GM19372 (cell line): ENCODE data around the gene BAX.

ENCODE experiments used
- ATAC-seq: cut with Tn5 transposase; IDR thresholded peaks from one replicate; pipeline ENCODE4 v1.9.1; 2021; ENCODE audit warnings: mild to moderate bottlenecking, low read depth, moderate library complexity; ENCODE audit not compliant: unreplicated experiment

The BAX gene

DNA sequence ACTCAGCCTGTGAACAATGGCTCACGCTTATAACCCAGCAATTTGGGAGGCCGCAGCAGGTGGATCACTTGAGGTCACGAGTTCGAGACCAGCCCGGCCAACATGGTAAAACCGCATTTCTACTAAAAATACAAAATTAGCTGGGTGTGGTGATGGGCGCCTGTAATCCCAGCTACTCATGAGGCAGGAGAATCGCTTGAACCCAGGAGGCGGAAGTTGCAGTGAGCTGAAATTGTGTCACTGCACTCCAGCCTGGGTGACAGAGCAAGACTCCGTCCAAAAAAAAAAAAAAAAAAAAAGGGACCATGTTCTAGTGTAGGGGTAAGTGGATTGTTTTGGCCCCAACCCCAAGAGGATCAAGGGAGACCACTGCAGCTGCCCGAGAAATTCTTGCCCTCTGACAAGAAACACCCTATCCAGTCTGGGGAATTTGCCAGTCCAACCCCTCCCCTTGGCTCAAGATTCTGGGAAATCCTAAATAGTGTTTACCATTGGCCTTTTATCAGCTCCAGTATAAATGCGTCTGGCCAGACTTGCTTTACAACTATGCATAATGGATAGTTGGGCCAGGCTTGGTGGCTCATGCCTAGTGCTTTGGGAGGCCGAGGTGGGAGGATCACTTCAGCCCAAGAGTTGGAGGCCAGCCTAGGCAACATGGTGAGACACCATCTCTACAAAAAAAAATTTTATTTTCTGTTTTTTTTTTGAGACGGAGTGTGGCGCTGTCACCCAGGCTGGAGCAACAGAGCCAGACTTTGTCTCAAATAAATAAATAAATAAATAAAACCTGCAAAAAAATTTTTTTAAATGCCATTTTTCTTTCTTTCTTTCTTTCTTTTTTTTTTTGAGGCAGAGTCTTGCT, 26.3 kb upstream of the BAX start:
- no peak for ATAC-seq

DNA sequence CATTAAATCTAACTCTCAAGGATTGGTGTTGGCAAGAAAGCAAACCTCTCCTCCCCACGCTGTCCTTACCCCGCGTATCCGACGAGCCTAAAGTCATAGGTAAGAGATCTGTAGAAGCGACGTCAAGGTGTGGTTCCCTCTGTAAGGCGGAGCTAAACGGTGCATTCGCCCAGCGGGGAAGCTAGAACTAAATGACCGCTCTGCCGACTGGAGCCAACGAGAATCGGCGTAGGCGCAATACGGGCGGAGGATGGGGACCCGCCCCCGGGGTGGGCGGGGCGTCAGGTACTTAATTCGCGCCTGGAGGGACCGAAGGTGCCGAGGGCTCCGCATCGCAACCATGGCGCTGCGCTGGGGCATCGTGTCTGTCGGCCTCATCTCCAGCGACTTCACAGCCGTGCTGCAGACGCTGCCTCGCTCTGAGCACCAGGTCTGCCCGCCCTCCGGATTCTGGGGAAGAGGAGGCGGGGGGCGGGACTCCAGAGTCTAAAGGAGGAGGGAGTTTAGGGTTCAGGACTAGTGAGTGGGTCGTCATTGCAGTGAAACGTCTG, 21.2 kb upstream of the BAX start, which contains the start of gene DHDH:
Gene DHDH (plus strand): TSS at position 318 of the 551 bp plus-strand sequence. CDS start 23 bp downstream, at position 341.
- ATAC-seq = peak; percentile 65

- no peak for ATAC-seq
Measured at GRCh38 chr19:48934837-48935236, 19.8 kb upstream of the BAX start.

GRCh38 chr19:48935864-48936263, 18.8 kb upstream of the BAX start:
- ATAC-seq = no peak

DNA sequence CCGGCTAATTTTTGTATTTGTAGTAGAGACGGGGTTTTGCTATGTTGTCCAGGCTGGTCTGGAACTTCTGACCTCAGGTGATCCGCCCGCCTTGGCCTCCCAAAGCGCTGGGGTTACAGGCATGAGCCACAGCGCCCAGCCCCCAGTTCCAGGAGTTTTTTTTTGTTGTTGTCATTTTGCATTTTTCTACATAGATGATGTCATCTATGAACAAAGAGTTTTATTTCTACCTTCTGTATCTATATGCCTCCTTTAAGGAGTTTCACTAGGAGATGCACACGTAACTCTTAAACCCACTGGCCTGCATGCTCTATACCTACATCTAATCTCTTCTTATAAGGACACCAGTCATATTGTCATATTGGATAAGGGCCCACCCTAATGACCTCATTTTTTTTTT, 16.4 kb upstream of the BAX start:
- no peak for ATAC-seq

DNA sequence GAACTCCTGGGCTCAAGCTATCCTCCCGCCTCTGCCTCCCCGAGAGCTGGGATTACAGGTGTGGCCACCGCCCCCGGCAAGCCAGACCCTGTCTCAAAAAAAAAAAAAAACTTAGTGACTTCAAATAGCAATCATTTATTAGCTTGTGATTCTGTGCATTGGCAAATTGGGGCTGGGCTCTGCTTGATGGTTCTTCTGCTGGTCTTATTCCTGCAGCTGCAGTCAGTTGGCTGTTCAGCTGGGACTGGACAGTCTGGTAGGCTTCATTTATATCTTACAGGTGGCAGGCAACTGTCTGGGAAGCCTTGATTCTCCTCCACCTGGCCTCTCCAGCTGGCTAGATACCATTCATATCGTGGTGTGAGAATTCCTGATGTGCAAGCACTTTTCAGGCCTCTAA, 13.8 kb upstream of the BAX start:
- no peak for ATAC-seq

DNA sequence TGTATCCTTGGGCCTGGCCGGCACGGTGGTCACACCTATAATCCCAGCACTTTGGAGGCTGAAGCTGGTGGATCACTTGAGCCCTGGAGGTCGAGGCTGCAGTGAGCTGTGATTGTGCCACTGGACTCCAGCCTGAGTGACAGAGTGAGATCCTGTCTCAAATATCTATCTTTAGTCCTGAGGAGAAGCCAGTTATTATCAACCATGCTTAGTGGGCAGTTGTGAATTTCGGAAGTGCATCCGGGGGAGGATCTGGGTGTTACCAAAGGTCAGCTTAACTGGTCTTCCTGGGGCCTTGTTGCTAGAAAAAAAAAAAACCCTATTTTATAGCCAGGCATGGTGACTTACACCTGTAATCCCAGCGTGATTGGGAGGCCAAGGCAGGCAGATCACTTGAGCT, 11.6 kb upstream of the BAX start:
- no peak for ATAC-seq

GRCh38 chr19:48945415-48945814, 9.3 kb upstream of the BAX start:
- no peak for ATAC-seq

GRCh38 chr19:48945817-48946216, 8.9 kb upstream of the BAX start:
- ATAC-seq = no peak

DNA sequence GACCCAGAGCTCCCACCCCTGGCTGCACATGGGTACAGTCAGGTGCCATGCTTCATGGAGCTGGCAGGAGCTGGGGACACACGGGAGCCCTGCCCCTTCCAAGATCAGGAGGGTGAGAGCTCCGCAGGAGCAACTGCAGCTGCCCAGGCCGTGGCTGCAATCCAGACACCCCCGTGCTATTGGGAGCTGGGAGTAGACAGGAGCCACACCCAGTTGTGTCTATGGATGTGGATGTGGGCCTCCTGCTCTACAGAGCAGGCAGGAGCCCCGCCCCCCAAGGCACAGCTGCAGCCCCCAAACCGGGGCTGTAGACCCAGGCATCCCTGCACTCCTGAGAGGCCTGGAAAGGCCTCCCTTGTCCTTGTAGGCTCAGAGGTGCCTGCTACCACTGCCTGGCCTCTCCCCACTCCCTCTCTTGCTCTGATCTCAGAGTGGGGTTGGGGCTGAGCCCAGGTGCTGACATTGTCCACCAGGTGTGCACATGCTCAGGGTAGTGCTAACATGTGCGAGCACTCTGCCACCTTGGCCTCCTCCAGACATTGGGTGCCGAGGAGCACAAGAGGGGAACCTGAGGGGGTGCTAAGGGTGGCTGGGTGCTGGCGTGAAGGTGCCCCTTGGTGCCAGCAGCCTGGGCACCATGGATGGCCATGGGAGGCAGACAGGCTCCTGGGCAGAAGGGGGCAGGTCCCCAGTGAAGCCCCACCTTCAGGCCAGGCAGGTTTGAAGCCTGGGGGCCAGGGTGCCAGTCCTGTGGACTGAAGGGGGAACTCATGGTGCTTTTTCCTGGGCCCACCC, 8.0 kb upstream of the BAX start:
- ATAC-seq = no peak

DNA sequence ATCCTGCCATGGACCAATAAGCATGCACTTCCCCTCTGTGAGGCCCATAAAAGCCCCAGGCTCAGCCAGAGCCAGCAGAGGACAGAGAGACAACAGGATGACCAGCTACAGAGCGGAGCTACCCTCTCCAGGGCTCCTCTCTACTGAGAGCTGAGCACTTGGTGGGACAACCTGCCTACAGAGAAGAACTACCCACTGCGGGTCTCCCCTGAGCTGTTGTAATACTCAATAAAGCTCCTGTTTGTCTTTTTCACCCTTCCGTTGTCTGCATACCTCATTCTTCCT, 7.5 kb upstream of the BAX start:
- no peak for ATAC-seq

- ATAC-seq = no peak
Measured at GRCh38 chr19:48950159-48950558, 4.5 kb upstream of the BAX start.

- no peak for ATAC-seq
Measured at GRCh38 chr19:48950830-48951519, 3.7 kb upstream of the BAX start.

DNA sequence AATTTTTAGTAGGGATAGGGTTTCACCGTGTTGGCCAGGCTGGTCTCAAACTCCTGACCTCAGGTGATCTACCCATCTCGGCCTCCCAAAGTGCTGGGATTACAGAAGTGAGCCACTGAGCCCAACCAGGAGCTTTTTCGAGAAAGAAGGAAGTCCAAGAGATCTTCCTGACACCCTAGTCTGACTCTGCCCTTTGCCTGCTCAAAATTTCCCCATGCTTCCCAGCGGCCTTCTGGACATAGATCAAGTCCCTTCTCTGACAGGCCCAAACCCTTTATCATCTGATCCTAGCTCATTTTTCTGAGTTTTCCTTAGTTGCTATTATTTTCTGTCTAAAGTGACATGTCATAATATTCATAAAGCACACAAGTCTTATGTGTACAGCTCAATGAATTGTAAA, 1.5 kb upstream of the BAX start:
- ATAC-seq = no peak

DNA sequence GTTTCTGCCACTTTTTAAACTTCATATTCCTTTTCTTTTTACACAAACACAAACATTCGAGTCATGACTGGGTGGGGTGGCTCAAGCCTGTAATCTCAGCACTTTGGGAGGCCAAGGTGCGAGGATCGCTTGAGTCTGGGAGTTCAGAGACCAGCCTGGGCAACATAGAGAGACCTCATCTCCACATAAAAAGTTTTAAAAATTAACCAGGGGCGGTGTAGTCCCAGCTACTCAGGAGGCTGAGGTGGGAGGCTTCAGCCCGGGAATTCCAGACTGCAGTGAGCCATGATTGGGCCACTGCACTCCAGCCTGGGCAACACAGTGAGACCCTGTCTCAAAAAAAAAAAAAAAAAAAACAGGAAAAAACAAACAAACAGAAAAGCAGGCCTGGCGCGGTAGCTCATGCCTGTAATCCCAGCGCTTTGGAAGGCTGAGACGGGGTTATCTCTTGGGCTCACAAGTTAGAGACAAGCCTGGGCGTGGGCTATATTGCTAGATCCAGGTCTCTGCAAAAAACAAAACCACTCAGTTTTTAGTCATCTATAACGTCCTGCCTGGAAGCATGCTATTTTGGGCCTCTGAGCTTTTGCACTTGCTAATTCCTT, 583 bp upstream of the BAX start:
- peak; percentile 12 for ATAC-seq

DNA sequence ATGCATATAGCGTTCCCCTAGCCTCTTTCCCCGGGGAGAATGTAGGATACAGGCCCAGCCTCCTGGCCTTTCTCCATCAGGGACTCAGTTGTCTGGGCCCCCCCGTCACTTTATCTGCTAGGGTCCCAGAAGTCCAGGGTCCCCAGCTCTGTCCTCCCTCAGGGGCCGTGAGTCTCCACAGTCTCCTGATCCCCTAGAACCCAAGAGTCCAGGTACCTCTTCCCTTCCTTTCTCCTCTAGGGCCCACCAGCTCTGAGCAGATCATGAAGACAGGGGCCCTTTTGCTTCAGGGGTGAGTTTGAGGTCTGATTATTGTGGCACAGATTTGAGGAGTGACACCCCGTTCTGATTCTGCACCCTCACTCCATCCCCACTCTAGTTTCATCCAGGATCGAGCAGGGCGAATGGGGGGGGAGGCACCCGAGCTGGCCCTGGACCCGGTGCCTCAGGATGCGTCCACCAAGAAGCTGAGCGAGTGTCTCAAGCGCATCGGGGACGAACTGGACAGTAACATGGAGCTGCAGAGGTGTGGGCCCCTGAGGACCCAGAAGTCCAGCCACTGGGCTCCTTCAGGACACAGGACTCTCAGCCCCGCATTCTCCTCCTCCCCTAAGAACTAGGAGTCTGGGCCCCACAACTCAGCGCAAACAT, 758 bp downstream of the BAX start:
- ATAC-seq = no peak

DNA sequence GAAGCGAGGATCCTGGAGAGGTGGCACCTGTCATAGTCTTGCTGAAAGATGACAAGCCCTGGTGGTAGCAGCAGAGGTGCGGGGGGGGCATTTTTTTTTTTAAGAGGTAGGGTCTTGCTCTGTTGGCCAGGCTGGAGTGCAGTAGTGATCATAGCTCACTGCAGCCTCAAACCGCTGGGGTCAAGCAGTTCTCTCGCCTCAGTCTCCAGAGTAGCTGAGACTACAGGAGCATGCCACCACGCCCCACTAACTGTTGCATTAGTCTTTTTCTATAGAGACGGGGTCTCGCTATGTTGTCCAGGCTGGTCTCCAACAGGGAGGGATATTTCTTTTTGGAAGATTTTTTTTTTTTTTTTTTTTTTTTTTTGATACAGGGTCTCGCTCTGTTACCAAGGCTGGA, 3.3 kb downstream of the BAX start:
- ATAC-seq = no peak

- no peak for ATAC-seq
Measured at GRCh38 chr19:48959341-48960239, 4.9 kb downstream of the BAX start.

GRCh38 chr19:48961051-48961649, 6.5 kb downstream of the BAX start:
- ATAC-seq = no peak
